Heart right ventricle (tissue), 16 donors: ENCODE results near the gene HELZ. TPM values are rescaled to one million over a fixed set of nuclear protein-coding genes. Genes with fewer than 3 reads are reported as not detected.
"Not testable (repeated sequence)": the region's sequence is repeated elsewhere in the genome, so short reads cannot be mapped to it uniquely, and the experiment has no call there.

Source experiments
- ATAC-seq, 8 donors: fragments of 200-7000 bp; cut with Tn5 transposase; one replicate each; pipeline ENCODE4 v1.9.1; 2020; ENCODE audit warnings: mild to moderate bottlenecking in 8 of 8, moderate library complexity in 8 of 8, moderate number of reproducible peaks in 1 of 8
- DNase-seq, 2 donors: peaks; one replicate each; pipeline ENCODE4 v3.0.0-alpha.2; 2020
- H3K27ac ChIP-seq, 10 donors: fragments of 200-600 bp; sonication (generic) in 2 of 10; one replicate each; pipeline versions ENCODE4 v1.5.0 to v1.8.0; 2020 to 2022; ENCODE audit warnings: mild to moderate bottlenecking in 3 of 10
- H3K27me3 ChIP-seq, 7 donors: fragments of 200-600 bp; one replicate each; pipeline ENCODE4 v1.8.0; 2021 to 2022; ENCODE audit warnings: mild to moderate bottlenecking in 2 of 7
- H3K36me3 ChIP-seq, 9 donors: fragments of 200-600 bp; sonication (generic) in 1 of 9; one replicate each; pipeline versions ENCODE4 v1.5.0 to v1.8.0; 2020 to 2022; ENCODE audit warnings: mild to moderate bottlenecking in 2 of 9
- H3K4me1 ChIP-seq, 9 donors: fragments of 200-600 bp; sonication (generic) in 1 of 9; one replicate each; pipeline versions ENCODE4 v1.5.0 to v1.8.0; 2020 to 2022; ENCODE audit warnings: mild to moderate bottlenecking in 4 of 9
- H3K4me3 ChIP-seq, 10 donors: fragments of 200-600 bp; sonication (generic) in 2 of 10; one replicate each; pipeline versions ENCODE4 v1.5.0 to v1.8.0; 2020 to 2022; ENCODE audit warnings: mild to moderate bottlenecking in 7 of 10, moderate library complexity in 2 of 10
- H3K9me3 ChIP-seq, 11 donors: fragments of 200-600 bp in 10 of 11; sonication (generic) in 2 of 11; one replicate each; pipeline versions ENCODE4 v1.5.0 to v1.8.0; 2013 to 2022; ENCODE audit warnings: mild to moderate bottlenecking in 2 of 11, control low read depth in 1 of 11, moderate library complexity in 1 of 11
- WGBS, 2 donors: extraction: QIAGEN DNeasy Blood & Tissue Kit; methylation state at CpG; one replicate each; pipeline ENCODE4 v1.1.7; 2013; ENCODE audit warnings: inconsistent platforms in 1 of 2; 5-methylcytosine and 5-hydroxymethylcytosine counted together
- intact Hi-C, 10 donors: fragments of 100-400 bp; cut with DNase I; formaldehyde crosslinking; loops; one replicate each; pipeline versions ENCODE4 v1.11.1 to v1.14.2; 2022
- polyA plus RNA-seq, 2 donors: library from polyadenylated mRNA; stranded (reverse); fragments of 200-250 nt; gene quantifications; one replicate each; pipeline ENCODE4 v1.2.3, GENCODE V29; 2013
- total RNA-seq, 10 donors: library from RNA; stranded (reverse); fragmentation: NEBNext Ultra II Directional in 3 of 10; extraction: Animal tissue kit (Norgen Biotek cat#: 25700) in 3 of 10; gene quantifications; one replicate each; pipeline versions ENCODE4 v1.2.1 to v1.2.4, GENCODE V29; 2021 to 2023
- TF ChIP-seq, protein P1 (sequence below), 9 donors: fragments of 200-600 bp; sonication (generic) in 2 of 9; IDR thresholded peaks; one replicate each; pipeline versions ENCODE4 v1.5.0 to v1.8.0; 2021 to 2022; ENCODE audit warnings: antibody characterized with exemption in 9 of 9, mild to moderate bottlenecking in 5 of 9, moderate library complexity in 1 of 9
- donor health status: Arrhythmogenic right ventricular cardiomyopathy.
- donor health status: ischemic (EF 13 %, LVEDD 7.1; RV severe dilation, severe dysfunction).
- donor health status: healthy with polysubstance abuse.
- donor health status: DM: no; HTN: yes; CAD: no.
- donor health status: DM: no; HTN: no; CAD: no.
- donor health status: ischemic (EF 25% LVEDD 6.9; RV normal size, moderate dysfunction).
- donor health status: ischemic (EF 25% LVEDD 5.7; RV mildly dilated, moderate dysfunction).
- donor health status: healthy.
- donor health status: DM: yes; HTN: yes; CAD: no.
- donor health status: Ischemic cardiomyopathy.
- donor health status: ischemic (EF 35%, LVEDD 5.7; RV mildly dilated, moderate dysfunction).
- donor health status: nonischemic (EF 11% LVEDD 7.7; RV severe dilation, severe dysfunction).
- donor health status: DM: yes; HTN: yes; CAD: no.
- donor health status: PGD.
- donor health status: ischemic (EF 29% LVEDD 5.4; RV normal size, mild dysfunction).
- donor health status: nonischemic (EF 23%, LVEDD 6.1; RV moderate dilation, normal function).

The HELZ gene
- total and polyA plus RNA-seq, 12 donors, result 2.4 to 50.3 (median 40.6) TPM

DNA sequence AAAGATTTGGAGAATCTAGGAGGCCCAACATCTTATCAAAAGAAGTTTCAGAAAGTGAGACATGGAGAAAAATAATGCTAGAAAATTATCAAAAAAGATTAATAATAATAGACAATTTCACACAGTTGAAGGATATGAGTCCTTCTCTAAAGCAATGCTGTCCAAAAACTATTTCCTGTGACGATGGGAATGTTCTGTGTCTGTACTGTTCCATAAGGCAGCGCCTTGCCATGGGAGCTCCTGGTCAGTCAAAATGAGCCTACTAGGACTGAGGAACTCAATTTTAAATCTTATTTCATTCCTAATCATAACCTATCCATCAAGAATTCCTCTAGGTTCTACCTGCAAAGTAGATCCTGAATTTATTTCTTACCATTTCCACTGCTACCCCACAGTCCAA is 151.6 kb downstream of the HELZ start:
- TF ChIP-seq, protein P1, sequence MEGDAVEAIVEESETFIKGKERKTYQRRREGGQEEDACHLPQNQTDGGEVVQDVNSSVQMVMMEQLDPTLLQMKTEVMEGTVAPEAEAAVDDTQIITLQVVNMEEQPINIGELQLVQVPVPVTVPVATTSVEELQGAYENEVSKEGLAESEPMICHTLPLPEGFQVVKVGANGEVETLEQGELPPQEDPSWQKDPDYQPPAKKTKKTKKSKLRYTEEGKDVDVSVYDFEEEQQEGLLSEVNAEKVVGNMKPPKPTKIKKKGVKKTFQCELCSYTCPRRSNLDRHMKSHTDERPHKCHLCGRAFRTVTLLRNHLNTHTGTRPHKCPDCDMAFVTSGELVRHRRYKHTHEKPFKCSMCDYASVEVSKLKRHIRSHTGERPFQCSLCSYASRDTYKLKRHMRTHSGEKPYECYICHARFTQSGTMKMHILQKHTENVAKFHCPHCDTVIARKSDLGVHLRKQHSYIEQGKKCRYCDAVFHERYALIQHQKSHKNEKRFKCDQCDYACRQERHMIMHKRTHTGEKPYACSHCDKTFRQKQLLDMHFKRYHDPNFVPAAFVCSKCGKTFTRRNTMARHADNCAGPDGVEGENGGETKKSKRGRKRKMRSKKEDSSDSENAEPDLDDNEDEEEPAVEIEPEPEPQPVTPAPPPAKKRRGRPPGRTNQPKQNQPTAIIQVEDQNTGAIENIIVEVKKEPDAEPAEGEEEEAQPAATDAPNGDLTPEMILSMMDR (IDR thresholded peaks at IDR 0.05), result no peak
- Histone ChIP-seq H3K27me3 (no peaks in the 10 kb centered on the region), H3K27ac (no peak overlapping the region), H3K36me3 (peaks cover 0 to 23% (median 0%) of the 10 kb centered on the region in 9 donors), H3K9me3 (peaks cover 0 to 3% (median 0%) of the 10 kb centered on the region in 11 donors), H3K4me1 (peaks cover 0 to 18% (median 6%) of the 10 kb centered on the region in 9 donors), H3K4me3 (no peak overlapping the region)
- WGBS, 2 donors, result 71 to 76% methylated on average over 2 of the region's 2 CpGs
- DNase-seq (no peak), ATAC-seq (peak in 1 of 8 donors; percentile 75)
- intact Hi-C loops, result no loop called here

DNA sequence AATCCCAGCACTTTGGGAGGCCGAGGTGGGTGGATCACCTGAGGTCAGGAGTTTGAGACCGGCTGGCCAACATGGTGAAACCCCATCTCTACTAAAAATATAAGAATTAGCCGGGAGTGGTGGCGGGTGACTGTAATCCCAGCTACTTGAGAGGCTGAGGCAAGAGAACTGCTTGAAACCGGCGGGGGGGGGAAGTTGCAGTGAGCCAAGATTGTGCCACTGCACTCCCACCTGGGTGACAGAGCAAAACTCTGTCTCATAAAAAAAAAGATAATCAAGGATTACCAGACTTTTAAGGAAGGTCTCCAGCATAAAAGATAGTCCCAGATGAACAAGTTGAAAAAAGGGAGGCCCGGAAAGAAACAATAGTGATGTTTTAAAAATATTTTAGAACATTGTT is 152.3 kb downstream of the HELZ start:
- intact Hi-C loops, H3K27ac ChIP-seq, H3K27me3 ChIP-seq, DNase-seq, ATAC-seq, H3K4me3 ChIP-seq, H3K9me3 ChIP-seq: not testable (repeated sequence)
- peaks cover 0 to 12% (median 5%) of the 10 kb centered on the region in 9 donors for H3K4me1 ChIP-seq
- WGBS, 2 donors, result 89 to 93% methylated on average over 7 of the region's 7 CpGs
- peaks cover 0 to 29% (median 0%) of the 10 kb centered on the region in 9 donors for H3K36me3 ChIP-seq

DNA sequence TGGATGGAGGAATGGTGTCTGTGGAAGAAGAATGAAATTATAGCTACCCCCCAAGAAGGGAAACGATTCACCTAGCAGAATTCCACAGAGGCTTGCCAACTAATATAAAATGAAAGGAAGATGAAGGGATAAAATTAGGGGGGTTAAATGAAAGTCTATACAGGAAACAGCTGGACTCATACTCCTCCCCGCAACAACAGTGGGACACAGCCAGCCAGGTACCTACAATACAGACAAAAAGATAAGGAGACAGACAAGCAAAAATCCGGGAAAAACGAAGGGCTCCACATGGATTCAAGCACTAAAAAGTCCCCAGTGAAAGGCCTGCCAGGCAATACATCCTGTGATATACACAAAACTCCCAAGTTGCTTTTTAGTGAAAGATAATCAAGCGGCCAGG is 152.7 kb downstream of the HELZ start:
- Histone ChIP-seq H3K4me3 (no peak overlapping the region), H3K27ac (no peak overlapping the region), H3K4me1 (peaks cover 0 to 7% (median 4%) of the 10 kb centered on the region in 9 donors), H3K27me3 (no peaks in the 10 kb centered on the region), H3K9me3 (peaks cover 0 to 3% (median 0%) of the 10 kb centered on the region in 11 donors), H3K36me3 (peaks cover 0 to 34% (median 0%) of the 10 kb centered on the region in 9 donors)
- 78 to 85% methylated on average over 5 of the region's 5 CpGs for WGBS, 2 donors
- ATAC-seq (no peak), DNase-seq (no peak)
- TF ChIP-seq, protein P1 (IDR thresholded peaks at IDR 0.05), result no peak
- intact Hi-C loops, result no loop called here

DNA sequence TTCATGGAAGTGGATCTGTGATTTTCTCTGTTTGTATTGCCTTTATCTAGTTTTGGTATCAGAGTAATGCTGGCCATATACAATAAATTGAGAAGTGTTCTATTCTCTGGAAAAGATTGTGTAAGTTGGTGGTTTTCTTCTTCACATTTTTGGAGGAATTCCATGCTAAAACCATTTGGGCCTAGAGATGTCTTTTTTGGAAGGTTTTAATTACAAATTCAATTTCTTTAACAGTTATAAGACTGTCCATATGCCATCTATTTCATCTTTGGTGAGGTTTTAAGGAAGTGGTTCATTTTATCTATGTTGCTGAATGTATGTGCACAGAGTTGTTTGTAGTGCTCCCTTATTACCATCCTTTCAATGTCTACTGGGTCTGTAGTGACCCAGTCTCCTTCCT is 154.7 kb downstream of the HELZ start:
- H3K9me3 ChIP-seq, result peaks cover 0 to 3% (median 0%) of the 10 kb centered on the region in 11 donors
- no peaks in the 10 kb centered on the region for H3K27me3 ChIP-seq
- H3K4me3 ChIP-seq, result no peak overlapping the region
- peaks cover 0 to 5% (median 0%) of the 10 kb centered on the region in 9 donors for H3K4me1 ChIP-seq
- peaks cover 0 to 42% (median 0%) of the 10 kb centered on the region in 9 donors for H3K36me3 ChIP-seq
- intact Hi-C loops, result no loop called here
- ATAC-seq (no peak), DNase-seq (no peak)
- TF ChIP-seq, protein P1 (IDR thresholded peaks at IDR 0.05), result no peak
- no peak overlapping the region for H3K27ac ChIP-seq

DNA sequence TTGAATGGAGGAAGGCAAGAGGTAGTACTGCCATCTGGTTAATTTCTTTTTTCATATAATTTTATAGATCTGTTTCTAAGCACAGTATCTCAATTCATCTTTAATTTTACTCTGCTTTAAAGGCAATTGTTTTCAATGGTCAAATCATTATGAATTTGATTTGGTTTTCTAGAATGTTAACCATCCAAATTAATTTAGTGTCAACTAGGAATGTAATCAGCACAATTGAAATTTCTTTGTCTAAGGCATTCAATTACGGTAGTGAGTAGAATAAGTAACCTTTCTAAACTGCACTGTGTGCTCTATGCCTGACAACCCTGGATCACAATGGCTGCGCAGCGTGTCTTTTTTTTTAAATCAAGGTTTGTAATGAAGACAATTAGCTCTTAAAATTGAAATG is 156.4 kb downstream of the HELZ start:
- ATAC-seq (no peak), DNase-seq (no peak)
- peaks cover 0 to 57% (median 0%) of the 10 kb centered on the region in 9 donors for H3K36me3 ChIP-seq
- no peak overlapping the region for H3K27ac ChIP-seq
- intact Hi-C loops, result no loop called here
- no peaks in the 10 kb centered on the region for H3K27me3 ChIP-seq
- H3K4me1 ChIP-seq, result peaks cover 0 to 5% (median 0%) of the 10 kb centered on the region in 9 donors
- H3K4me3 ChIP-seq, result no peak overlapping the region
- 98% methylated on average over 3 of the region's 3 CpGs for WGBS, 2 donors
- TF ChIP-seq, protein P1 (IDR thresholded peaks at IDR 0.05), result no peak
- peaks cover 0 to 3% (median 0%) of the 10 kb centered on the region in 11 donors for H3K9me3 ChIP-seq
